ENCODE measurements around the gene C6orf89. TPM values are rescaled to one million over a fixed set of nuclear protein-coding genes. Genes with fewer than 3 reads are reported as not detected.

Gene C6orf89
- total RNA-seq, 1 experiment from 2014 or later = 11.8 TPM

DNA sequence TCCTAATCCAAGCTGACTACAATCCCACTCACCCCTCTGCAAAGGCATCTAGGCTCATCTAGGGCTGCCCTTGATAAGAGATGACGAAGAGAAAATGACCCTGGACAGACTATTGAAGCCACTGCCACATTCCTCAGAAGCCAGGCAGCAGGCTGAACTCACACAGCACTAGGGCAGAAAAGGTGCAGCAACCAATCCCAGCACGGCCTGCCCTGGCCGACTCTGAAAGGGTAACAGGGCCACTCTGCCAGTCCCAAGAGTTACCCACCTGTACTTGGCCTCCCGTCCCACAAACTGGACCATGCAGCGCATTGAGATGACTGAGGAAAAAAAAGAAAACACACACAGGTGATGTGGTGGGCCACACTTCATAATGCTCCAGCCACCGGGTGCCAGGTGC lies 91.2 kb downstream of the C6orf89 start:
- Histone ChIP-seq H3K23ac (ENCODE audit: insufficient read length, low read depth, low read length) (no peak overlapping the region), H4K91ac (ENCODE audit: insufficient read length, low read depth, low read length) (no peak overlapping the region), H3K79me2 (ENCODE audit: insufficient read depth, low read length) (peaks cover 16% of the 10 kb centered on the region; the same call in 1 of the 2 replicates), H4K8ac (replicated peaks; ENCODE audit: insufficient read length, low read depth, low read length) (no peak overlapping the region), H3K9me3 (ENCODE audit: control insufficient read depth, low read depth, low read length) (no peaks in the 10 kb centered on the region), H2AFZ (ENCODE audit: low read length) (no peak overlapping the region), H3K4me1 (ENCODE audit: insufficient read depth, low read length) (peaks cover 5% of the 10 kb centered on the region; the same call in 1 of the 2 replicates), H4K20me1 (ENCODE audit: control insufficient read depth, insufficient read depth, insufficient read length) (no peaks in the 10 kb centered on the region), H2BK12ac (ENCODE audit: insufficient read length, low read depth, low read length) (no peak overlapping the region), H3K23me2 (ENCODE audit: insufficient read length, low read depth, low read length, poor library complexity, severe bottlenecking) (no peaks in the 10 kb centered on the region), H3K18ac (ENCODE audit: insufficient read length, low read depth, low read length) (no peak overlapping the region), H3K56ac (ENCODE audit: insufficient read length, low read depth, low read length) (no peak overlapping the region), H2BK120ac (ENCODE audit: low read depth, low read length, poor library complexity, severe bottlenecking) (no peak overlapping the region), H2BK5ac (ENCODE audit: insufficient read length, low read length) (no peak overlapping the region), H3K14ac (ENCODE audit: insufficient read depth, low read length) (no peak overlapping the region), H3K9ac (ENCODE audit: extremely low read depth, insufficient read length, low read length) (no peak overlapping the region), H4K5ac (ENCODE audit: insufficient read length, low read depth, low read length) (no peak overlapping the region), H3K4ac (ENCODE audit: low read depth, low read length) (no peak overlapping the region), H3K4me2 (ENCODE audit: insufficient read depth, insufficient read length, low read length) (no peak overlapping the region), H3K79me1 (ENCODE audit: insufficient read depth, low read depth, low read length, poor library complexity, severe bottlenecking) (peaks cover 3% of the 10 kb centered on the region), H2BK20ac (ENCODE audit: low read depth, low read length, poor library complexity, severe bottlenecking) (no peak overlapping the region), H2BK15ac (ENCODE audit: low read depth, low read length) (no peak overlapping the region), H3T11ph (ENCODE audit: low read length) (no peak overlapping the region), H3K27ac (ENCODE audit: insufficient read length, low read depth, low read length) (no peak overlapping the region), H2AK5ac (ENCODE audit: insufficient read length, low read length) (no peak overlapping the region), H3K27me3 (ENCODE audit: insufficient read depth, low read length) (no peaks in the 10 kb centered on the region)
- no peak overlapping the region for H3K4me3 Mint-ChIP-seq
- no peaks in the 10 kb centered on the region for H3K27me3 Mint-ChIP-seq (ENCODE audit: low read depth)
- no peak overlapping the region for H3K27ac Mint-ChIP-seq
- peaks cover 23 to 25% of the 10 kb centered on the region in 2 experiments for H3K4me1 Mint-ChIP-seq
- H3K36me3 Mint-ChIP-seq (ENCODE audit: insufficient read depth in 1 of 3, low read depth in 3 of 3) = peaks cover 52 to 81% (median 72%) of the 10 kb centered on the region in 3 experiments; a peak in 6 of 7 replicates
- TF ChIP-seq, protein P1, sequence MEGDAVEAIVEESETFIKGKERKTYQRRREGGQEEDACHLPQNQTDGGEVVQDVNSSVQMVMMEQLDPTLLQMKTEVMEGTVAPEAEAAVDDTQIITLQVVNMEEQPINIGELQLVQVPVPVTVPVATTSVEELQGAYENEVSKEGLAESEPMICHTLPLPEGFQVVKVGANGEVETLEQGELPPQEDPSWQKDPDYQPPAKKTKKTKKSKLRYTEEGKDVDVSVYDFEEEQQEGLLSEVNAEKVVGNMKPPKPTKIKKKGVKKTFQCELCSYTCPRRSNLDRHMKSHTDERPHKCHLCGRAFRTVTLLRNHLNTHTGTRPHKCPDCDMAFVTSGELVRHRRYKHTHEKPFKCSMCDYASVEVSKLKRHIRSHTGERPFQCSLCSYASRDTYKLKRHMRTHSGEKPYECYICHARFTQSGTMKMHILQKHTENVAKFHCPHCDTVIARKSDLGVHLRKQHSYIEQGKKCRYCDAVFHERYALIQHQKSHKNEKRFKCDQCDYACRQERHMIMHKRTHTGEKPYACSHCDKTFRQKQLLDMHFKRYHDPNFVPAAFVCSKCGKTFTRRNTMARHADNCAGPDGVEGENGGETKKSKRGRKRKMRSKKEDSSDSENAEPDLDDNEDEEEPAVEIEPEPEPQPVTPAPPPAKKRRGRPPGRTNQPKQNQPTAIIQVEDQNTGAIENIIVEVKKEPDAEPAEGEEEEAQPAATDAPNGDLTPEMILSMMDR (conservative IDR thresholded peaks at IDR 0.05) = no peak
- WGBS (ENCODE audit: extremely low coverage, insufficient read length, low lambda C conversion rate) = no CpG with 5 or more reads among the region's 6 CpGs
- DNase-seq = no peak
- H3K9me3 Mint-ChIP-seq = no peaks in the 10 kb centered on the region

Measured in H9 (cell line).